ENCODE data around the gene NLRP12.
"Not testable (repeated sequence)": the region's sequence is repeated elsewhere in the genome, so short reads cannot be mapped to it uniquely, and the experiment has no call there.

NLRP12 gene

GRCh38 chr19:53780506-53780905 lies 43.6 kb downstream of the NLRP12 start:
- DNase-seq: no peak

DNA sequence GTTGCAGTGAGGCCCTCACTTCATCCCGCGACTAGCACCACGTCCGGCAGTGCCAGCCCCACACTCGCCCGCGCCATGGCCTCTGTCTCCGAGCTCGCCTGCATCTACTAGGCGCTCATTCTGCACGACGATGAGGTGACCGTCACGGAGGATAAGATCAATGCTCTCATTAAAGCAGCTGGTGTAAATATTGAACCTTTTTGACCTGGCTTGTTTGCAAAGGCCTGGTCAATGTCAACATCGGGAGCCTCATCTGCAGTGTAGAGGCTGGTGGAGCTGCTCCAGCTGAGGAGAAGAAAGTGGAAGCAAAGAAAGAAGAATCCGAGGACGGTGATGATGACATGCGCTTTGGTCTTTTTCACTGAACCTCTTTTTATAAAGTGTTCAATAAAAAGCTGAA lies 48.6 kb downstream of the NLRP12 start:
- DNase-seq: no peak

DNA sequence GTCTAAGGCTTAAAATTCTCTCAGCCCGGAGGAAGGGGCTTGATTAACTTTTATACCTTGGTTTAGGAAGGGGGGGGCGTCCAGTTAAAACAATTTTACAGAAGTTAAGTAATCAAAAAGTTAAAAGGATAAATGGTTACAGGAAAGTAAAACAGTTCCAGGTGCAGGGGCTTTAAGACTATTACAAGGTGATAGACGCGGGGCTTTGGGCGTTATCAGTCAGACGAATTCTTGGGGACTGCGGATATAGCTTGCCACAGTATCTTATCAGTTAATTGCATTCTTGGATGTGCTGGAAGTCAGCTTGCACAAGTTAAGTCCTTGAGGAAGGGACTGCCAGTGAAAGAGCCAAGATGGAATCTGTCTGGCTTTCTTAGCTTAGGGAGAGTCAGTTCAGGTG lies 49.6 kb downstream of the NLRP12 start:
- DNase-seq: not testable (repeated sequence)

DNA sequence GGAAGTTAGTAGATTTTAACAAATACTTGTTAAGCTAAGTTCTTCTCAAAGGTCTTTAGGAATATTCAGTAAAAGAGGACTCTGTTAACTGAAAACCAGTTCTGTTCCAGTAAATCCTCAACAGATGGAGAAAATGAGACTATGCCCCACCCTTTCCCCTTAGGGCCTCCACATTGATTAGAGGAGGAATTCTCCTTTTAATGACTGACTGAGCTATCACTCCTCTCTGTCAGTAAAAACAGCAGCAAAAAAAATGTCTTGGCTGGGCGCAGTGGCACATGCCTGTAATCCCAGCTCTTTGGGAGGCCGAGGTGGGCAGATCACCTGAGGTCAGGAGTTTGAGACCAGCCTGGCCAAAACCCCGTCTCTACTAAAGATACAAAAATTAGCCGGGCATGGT lies 50.1 kb downstream of the NLRP12 start:
- no peak for DNase-seq

DNA sequence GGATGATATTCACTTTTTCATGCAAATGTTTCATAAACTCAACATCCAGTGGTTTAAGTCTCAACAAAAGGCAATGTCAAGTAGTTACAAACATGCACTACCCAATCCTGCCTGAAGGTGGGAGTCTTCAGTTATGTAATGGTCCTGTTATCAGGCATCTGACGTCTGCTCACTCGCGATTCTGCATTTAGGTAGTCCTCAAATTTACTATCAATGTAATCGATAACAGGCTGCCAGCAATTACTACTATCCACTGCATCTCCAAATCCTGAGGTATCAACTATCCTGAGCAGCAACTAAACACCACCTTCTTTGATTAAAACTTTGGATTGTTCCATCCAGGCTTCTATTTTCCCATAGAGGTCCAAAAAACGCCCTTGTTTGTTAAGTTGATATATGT lies 51.2 kb downstream of the NLRP12 start:
- DNase-seq: peak in 4 of 5 donors; percentile 5 to 42 (median 29)

DNA sequence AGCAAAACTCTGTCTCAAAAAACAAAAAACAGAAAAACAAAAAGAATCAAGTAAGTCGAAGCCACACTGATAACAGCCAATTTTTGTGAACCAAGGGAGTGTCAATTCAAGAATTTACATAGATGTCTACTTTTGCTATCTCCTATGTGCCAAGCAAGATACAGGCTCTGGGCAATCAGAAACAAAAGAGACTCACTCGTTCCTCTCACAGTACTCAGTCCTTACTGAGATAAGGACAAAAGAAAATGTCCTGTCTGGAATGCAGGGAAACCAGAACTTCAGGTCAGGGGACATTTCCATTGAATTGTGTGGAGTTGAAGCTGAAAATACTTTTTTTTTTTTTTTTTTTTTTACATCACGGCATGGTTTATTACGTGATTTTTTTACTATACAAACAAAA lies 53.0 kb downstream of the NLRP12 start:
- no peak for DNase-seq

GRCh38 chr19:53769696-53770309 lies 54.3 kb downstream of the NLRP12 start:
- DNase-seq: not testable (repeated sequence)

DNA sequence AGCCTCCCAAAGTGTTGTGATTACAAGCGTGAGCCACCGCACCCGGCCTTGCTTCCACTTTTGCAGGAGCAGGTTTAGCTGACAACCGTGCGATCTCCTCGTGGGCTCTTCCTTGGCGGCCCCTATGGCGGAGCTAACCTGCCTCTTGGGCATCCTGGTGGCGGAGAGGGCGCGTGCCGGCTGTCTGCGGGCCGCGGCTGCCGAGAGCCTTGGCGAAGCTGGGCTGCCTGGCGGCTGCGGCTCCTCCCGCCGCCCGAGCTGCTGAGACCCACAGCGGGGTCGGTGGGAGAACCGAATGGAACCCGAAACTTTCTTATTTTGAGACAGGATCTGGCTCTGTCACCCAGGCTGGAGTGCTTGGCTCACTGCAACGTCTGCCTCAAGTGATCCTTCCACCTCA lies 55.7 kb downstream of the NLRP12 start:
- no peak for DNase-seq

GRCh38 chr19:53758991-53759390 lies 65.1 kb downstream of the NLRP12 start:
- DNase-seq: not testable (repeated sequence)
